CD4-positive, alpha-beta T cell treated with Interferon gamma for 1 hour (primary cell): Measurements from ENCODE around the gene C2CD3.
A peak's percentile ranks its signal among the peaks of the same experiment; 100 is the strongest.
"Not testable (repeated sequence)": the region's sequence is repeated elsewhere in the genome, so short reads cannot be mapped to it uniquely, and the experiment has no call there.

Source experiments
- DNase-seq: peaks from one replicate; pipeline ENCODE4 v3.0.0-alpha.2; 2020

The C2CD3 gene

DNA sequence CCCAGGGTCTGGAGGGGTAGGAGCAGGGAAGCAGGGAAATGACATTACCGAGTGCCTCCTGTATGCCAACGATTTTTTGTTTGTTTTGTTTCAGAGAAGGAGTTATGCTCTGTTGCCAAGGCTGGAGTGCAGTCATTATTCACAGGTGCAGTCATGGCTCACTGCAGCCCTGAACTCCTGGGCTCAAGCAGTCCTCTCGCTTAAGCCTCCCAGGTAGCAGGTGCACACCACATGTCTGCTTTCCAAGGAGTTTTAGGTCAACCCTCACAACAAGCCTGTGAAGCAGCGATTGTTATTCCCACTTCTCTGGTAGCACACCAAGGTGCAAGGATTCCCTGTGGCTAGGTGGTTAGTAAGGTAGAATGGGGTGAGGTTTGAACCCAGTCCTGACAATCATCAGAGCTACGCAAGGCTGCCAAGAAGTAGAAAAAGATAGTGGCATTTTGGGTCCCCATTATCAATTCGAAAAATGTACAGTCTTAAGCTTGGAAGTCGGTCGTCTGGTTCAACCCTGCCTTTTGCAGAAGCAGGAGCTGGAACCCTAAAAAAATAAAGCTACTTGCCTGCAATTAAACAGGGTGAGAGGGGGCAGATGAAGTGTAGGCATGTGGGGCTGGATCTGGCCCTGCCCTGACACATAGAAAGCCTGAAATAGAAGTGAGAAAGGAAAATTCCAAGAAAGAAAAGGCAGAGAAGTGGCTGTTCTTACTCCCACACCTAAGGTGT is 171.1 kb downstream of the C2CD3 start:
- DNase-seq = peak; percentile 61

GRCh38 chr11:73998846-73999575 is 171.8 kb downstream of the C2CD3 start:
- DNase-seq = no peak

GRCh38 chr11:73997120-73997770 is 173.6 kb downstream of the C2CD3 start:
- peak; percentile 45 for DNase-seq

- DNase-seq = no peak
Observed at GRCh38 chr11:73996161-73996747, 174.5 kb downstream of the C2CD3 start.

- DNase-seq = peak; percentile 41
Observed at GRCh38 chr11:73995731-73996130, 175.1 kb downstream of the C2CD3 start.

DNA sequence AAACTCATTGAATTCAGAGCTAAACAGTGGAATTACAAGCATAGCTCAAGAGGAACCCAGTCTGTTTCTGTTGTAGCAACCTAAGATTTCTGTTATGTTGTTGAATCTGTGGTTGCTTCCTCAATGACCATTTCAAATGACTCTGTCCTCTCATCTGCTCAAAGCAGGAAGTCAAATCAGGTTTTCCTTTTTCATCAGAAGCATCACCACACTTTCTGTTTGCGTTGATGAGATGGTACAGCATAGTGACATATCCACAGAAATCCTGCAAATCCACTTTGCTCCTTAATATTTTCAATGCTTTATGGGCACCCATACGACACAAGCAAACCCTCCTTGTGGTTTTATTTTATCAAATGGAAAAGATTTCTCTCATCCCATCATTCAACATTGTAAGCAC is 175.6 kb downstream of the C2CD3 start:
- DNase-seq = peak; percentile 27

DNA sequence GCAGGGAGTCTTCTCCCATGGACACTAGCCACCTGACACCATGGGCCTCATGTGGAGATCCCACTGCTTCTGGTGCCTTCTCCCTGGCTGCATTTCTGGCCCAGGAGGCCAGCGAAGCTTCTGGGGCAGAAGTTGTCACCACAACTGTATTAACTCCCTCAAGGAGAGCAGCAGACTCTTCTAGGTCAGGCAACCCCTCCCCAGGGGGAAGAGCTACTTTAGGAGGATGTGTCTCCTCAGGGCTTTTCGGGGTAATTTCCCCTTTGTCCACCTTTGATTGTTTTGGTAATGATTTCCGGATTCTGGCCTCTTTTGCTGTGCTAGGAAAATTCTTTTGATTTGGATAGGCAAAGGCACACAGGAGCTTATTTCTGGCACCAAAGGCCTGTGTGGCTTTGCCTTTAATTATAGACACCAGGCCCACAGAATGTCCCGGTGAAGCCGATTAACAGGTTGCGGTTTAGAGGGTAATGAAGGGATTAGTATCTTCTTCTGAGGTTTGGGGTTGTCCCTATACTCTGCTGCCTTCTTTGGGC is 179.3 kb downstream of the C2CD3 start:
- no peak for DNase-seq

DNA sequence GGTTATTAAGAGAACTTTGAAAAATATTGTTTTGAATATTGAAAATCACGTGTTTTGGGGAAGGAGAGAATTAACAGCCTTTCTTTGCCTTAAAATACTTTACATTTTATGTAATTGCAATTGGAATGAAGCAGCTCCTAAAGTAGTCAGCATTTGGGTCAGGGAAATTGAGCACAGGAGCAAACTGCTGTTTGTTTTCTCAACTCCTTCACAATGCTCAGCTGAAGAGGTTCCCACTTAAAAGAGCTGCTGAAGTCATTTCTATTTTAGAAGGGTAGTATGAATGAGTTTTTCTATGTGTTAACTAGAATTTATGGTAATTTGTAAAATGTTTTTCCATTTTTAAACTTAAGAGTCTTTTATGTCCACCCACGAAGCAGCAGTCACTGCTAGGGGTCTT is 180.1 kb downstream of the C2CD3 start:
- DNase-seq = no peak

DNA sequence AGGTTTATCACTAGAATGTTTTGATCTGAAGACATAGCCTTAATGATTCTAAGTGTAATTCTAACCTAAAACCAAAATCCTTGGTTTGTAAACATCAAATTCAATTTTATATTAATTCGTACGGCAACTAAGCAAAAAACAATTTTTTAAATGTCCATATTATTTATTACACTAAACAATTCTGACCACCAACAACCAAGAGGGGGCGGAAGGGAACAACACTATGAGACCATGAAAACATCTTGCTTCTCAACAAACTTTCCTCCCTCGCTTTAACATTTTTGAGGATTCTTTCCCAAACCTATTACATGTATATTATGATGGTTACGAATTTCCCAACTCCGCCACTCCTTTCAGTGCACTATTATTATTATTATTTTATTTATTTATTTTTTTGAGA is 181.6 kb downstream of the C2CD3 start:
- no peak for DNase-seq

DNA sequence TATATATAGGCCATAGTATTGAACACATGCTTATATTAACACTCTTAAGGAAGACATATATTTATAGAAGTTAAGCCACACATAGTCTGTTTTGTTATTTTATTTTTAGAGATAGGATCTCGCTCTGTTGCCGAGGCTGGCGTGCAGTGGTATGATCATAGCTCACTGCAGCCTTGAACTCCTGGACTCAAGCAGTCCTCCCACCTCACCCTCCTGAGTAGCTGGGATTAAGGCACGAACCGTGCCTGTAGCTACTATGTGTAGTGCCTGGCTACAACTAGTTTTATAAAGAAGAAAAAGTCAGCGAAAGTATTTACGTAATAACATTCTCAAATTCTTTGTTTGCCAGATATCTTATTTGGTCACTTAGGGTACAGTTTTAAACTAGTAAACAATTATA is 182.6 kb downstream of the C2CD3 start:
- no peak for DNase-seq

DNA sequence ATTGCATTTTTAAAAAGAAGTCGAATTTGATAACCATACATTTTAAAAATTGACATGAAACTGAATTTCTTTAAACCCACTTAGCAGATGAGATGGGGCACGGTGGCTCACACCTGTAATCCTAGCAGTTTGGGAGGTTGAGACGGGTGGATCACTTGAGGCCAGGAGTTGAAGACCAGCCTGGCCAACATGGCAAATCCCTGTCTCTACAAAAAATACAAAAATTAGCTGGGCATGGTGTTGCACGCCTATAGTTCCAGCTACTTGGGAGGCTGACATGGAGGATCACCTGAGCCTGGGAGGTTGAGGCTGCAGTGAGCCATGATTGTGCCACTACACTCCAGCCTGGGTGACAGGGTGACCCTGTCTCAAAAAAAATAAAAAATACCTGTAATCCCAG is 185.1 kb downstream of the C2CD3 start:
- not testable (repeated sequence) for DNase-seq

GRCh38 chr11:73983741-73984538 is 186.9 kb downstream of the C2CD3 start:
- no peak for DNase-seq

GRCh38 chr11:73982990-73983740 is 187.6 kb downstream of the C2CD3 start:
- DNase-seq = peak; percentile 96

GRCh38 chr11:73982595-73982989 is 188.2 kb downstream of the C2CD3 start, which contains the start of gene UCP2:
Gene UCP2 (minus strand): TSS chr11:73982843. CDS start chr11:73978378, 4,465 bp downstream.
- DNase-seq = peak; percentile 86

GRCh38 chr11:73981051-73981805 is 189.6 kb downstream of the C2CD3 start:
- no peak for DNase-seq

GRCh38 chr11:73980001-73980961 is 190.5 kb downstream of the C2CD3 start:
- peak; percentile 90 for DNase-seq

- no peak for DNase-seq
Observed at GRCh38 chr11:73978576-73979086, 192.2 kb downstream of the C2CD3 start.

- DNase-seq = no peak
Observed at GRCh38 chr11:73977856-73978519, 192.8 kb downstream of the C2CD3 start.
